SHP77 (cell line): ENCODE data around the gene GRIN2A.

Source experiments
- DNase-seq, 2 experiments: peaks; one replicate each; lab custom pipeline; 2025; lab: John Stamatoyannopoulos, UW

Gene GRIN2A

GRCh38 chr16:9859701-9860327 is 322.4 kb downstream of the GRIN2A start:
- no peak for DNase-seq

DNA sequence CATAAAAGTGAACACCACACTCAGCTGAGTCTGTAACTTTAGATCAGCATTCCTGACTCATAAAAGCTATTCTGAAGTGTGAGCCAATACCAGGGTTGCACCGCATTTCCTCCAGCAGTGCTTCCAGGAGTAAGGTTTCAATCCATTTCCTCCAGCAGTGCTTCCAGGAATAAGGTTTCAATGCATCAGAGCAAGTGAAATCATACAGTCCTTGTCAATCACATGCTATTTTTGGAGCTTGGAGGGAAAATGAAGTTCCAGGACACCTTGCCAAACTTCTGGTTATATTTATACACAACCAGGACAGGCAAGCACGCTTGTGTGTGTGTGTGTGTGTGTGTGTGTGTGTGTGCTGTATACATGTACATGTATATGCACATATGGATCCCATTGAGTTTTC is 327.6 kb downstream of the GRIN2A start:
- DNase-seq: no peak

GRCh38 chr16:9852003-9852402 is 330.2 kb downstream of the GRIN2A start:
- DNase-seq: no peak

DNA sequence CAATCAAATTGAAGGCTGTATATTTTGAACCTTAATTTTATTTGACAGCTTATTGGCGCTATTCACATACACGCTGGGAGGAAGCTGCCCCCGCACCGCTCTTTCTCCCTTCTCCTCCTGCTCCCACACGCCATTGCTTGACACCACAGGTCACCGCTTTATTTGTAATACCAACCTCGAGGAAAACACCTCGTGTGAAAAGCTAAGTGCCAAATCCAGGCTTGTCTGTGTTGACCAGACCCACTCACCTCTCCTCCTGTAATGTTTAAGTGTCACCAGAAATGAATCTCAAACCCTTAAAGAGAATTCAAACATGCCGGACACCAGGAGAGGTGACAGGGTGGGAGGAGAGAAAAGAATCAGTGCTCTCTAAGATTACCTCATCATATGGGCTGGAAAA is 331.4 kb downstream of the GRIN2A start:
- DNase-seq: no peak

DNA sequence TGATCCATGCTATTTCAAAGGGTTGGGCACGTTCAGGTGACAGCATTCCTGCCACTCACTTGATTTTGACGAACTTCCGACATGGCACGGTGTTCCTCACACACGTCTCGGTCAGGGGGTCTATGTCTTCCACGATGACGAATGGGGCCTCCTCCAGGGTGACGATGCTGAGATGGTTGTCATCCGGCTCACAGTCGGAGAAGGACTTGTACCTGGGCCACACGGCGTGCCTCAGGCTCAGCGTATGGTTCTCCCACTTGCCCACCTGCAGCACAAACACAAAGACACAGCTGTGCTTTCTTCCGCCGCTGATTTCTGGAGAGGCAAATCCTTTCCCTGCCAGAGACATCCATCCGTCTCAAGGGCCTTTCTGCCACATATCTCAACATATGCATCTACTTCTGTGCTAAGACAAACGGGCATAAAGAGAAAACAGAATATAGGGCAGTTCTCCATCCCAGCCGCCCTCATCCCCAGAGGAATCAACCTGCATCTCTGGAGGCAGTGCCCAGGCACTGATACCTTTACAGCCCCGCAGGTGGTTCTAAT is 332.5 kb downstream of the GRIN2A start:
- no peak for DNase-seq

DNA sequence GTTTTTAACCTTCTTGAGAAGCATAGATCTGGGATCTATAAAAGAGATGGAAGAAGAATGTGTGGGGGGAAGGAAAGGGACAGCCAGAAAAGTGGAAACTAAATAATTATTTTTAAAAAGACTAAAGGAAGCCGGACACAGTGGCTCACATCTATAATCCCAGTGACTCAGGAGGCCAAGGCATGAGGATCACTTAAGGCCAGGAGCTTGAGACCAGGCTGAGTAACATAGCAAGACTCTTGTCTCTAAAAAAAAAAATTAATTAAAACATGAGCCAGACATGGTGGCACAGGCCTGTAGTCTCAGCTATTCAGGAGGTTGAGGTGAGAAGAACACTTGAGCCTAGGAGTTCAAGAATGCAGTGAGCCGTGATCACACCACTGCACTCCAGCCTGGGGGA is 335.1 kb downstream of the GRIN2A start:
- no peak for DNase-seq

- DNase-seq: no peak
Observed at GRCh38 chr16:9846362-9847099, 335.7 kb downstream of the GRIN2A start.

DNA sequence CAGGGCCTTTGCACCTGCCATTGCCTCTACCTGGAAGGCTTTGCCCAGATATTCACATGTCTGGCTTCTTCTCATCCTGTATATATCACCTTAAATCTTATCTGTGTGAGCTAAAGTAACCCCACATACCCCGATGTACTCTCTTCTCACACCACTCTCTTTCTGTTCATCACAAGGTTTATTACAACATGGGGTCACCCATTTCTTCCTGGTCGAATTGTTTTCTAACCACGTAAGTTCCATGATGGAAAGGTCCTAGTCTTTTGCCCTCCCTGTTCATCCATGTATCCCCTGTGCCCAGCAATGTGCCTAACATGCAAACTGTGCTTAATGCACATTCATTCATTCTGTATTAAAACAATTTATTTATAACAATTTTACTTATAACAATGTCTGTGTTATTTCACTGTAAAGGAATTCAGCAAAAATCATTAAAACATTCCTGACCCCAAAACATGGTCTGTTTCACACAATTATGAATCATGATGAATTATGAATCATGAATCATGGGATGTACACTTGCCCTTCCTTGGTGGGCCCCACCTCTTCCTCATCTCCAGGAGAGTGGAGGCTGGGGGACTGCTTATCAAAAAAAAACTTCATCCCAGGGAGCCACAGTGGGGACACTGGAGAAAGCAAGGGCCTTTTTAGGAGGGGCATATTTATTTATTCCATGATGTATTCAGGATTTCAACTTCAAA is 336.4 kb downstream of the GRIN2A start:
- no peak for DNase-seq

DNA sequence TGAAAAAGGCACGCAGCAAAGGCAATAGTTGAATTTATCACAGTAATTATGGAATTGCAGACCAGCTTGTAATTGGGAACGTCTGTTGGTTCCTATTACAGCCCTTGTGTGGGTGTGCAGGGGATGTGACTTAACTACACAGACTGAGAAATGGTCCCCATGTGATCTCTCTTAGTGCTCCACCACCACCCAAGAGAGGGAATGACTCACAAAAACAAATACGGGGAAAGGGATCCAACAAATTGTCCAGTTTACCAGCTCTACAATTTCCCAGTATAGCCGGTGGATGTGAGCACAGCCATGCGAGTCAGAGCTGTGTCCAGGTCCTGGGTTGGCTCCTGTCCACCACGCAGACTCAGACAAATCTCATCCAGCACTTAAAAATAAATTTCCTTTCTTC is 337.9 kb downstream of the GRIN2A start:
- no peak for DNase-seq

DNA sequence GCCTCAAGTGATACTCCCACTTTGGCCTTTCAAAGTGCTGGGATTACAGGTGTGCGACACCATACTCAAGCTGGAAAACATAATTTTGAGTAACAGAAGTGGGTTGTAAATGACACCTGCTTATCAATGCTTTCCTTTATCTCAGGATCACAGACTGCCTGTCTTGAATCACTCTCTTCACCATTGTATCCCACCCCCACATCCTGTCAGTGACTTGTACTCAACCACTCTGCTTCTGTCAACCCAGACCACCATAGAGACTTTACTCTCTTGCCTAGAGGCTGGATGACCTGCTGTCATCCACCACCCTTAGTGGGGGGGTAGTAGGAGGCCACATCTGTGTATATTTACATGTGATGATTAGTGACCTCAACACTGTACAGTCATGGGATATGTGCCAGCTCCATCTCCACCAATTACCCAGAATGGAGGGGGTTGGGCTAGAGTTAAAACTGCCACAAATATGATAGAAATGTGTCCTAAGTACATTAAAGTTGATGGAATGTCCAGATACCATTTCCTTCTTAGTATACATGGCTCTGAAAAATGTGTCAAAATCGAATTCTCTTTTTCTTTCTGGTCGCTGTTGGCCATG is 338.7 kb downstream of the GRIN2A start:
- no peak for DNase-seq

DNA sequence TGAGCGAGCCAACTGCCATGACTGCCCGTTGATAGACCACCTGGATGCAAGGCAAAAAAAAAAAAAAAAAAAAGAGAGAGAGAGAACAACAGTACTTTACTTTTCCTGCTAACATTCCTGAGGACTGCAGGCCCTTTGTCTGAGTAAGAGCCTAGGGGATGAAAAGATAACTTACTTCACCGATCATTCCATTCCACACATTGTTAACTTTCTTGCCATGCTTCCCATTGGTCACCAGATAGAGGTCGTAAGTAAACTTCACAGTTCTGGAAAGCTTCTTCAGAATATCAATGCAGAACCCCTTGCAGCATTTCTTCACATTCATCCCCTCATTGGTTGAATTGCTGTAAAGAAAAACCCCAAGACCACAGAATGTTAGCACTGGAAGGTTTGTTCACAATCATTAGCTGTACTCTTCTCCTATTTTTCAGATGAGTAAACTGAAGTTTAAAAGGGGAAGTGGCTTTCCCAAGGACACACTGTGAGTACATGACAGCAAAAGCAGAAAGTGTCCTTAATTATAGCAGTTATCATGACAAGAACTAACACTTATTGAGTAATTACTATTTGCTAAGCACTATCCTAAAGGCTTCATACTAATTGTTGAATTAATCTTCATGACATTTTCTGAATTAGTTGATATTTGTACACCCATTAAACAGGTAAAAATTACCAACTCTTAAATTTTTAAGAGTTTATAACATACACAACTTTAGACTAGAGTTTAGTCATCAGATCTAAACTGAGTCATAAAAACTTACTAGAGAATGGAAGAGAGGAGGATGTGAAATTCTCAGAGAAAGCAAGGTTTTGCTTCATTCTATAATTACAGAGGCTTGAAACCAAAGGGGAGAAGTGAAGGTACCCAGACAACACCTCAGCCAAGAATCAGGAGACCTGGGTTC is 341.2 kb downstream of the GRIN2A start:
- DNase-seq: no peak

- no peak for DNase-seq
Observed at GRCh38 chr16:9837481-9837880, 344.7 kb downstream of the GRIN2A start.

DNA sequence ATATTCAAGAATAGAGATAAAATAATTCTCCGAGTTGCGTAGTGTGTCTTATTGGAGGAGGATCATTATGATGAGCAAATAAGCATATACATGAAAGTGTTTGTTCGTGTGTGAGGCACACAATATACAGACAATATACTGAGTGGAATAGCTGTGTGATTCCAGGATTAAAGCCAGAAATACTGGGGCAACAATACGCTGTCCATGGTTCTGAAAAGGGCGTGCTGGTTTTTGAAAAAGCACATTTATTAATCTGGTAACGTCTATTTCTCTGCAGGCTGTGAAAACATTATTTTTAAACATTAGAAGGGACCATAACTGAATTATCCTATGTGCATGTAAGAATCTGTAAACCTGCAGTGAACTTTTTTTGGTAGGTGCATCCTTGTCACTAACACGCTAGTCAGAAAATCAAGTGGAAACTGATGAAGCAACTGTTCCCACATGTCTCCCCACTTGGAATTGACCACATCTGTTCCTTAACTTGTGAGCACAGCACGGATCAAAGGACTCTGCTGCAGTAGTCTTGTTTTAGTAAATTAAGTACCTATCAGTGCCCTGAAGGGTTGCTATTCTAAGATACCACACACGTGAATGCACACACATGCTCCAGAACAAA is 346.0 kb downstream of the GRIN2A start:
- DNase-seq: no peak

GRCh38 chr16:9827062-9827752 is 355.0 kb downstream of the GRIN2A start:
- DNase-seq: no peak

- DNase-seq: no peak
Observed at GRCh38 chr16:9826656-9827055, 355.6 kb downstream of the GRIN2A start.

DNA sequence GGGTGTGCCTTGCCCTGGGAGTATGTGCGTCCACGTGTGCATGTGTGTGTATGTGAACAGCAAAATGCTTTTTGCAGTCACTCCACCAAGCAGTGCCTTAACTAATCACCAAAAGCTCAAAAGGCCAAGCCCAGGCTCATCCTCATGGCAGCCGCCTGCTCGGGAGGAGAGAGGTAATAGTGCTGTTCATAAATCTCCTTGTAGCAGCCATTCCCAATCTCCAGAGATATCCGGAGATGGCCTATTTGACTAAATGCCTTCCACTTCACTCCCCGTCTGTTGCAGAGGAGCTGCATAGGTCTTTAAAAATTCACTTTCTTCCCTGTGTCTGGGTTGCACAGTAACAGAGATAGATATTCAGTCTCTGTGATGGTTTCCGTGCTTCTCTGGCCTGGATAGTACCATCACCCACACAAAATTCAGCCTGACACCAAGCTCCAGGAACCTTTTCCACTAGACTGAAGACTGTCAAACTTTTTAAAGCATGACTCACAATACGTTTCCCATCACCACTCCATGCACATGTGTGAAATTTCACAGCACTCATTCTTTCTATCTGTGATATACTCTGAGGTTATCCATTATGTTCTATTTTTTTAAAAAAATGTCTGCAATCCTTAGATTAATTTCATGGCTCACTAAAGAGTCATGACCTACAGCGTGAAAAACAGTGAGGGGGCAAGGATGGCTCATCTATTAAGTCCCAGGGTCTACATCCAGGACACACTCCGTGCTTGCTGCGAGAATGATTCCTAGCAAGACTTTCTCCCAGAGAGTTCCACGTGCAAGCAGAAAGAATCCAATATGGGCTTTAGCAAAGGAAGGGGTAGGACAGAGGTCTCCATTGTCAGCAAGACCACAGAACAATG is 357.8 kb downstream of the GRIN2A start:
- DNase-seq: no peak

GRCh38 chr16:9823510-9823909 is 358.7 kb downstream of the GRIN2A start:
- no peak for DNase-seq

DNA sequence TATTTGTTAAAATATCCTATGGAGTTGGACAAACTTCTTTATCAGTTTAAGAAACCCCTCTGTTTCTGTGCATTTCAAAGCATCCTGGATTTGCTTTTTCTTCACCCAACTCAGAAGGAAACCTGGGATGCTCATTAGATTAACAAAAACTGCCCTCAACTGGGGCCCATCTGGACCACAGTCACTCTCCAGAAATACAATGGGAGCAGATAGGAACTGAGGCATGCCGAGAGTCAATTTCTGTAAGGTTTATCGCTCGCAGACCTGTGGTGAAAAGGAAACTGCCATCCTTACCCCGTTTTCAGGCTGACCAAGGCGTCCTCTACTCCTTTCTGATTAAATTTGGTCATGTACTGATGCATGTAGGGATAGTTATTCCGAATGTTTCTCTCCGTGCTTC is 360.3 kb downstream of the GRIN2A start:
- no peak for DNase-seq

- no peak for DNase-seq
Observed at GRCh38 chr16:9821331-9821730, 360.9 kb downstream of the GRIN2A start.
